HepG2 (cell line): ENCODE results near the gene ARHGAP45. TPM values are rescaled to one million over a fixed set of nuclear protein-coding genes. Genes with fewer than 3 reads are reported as not detected.

Experiments
- ATAC-seq: fragments of 200-7000 bp; cut with Tn5 transposase; 3 replicates; pipeline ENCODE4 v1.9.1; 2020; ENCODE audit warnings: mild to moderate bottlenecking, moderate library complexity
- BruUV-seq: library from RNA; stranded (reverse); fragments of 400-500 nt; replicated peaks from 2 replicates; lab custom pipeline; 2021; lab: Mats Ljungman, UMichigan
- CTCF ChIA-PET: fragments of 300-600 bp; formaldehyde crosslinking; extraction: SDS; loops from one replicate; lab custom pipeline; 2021; ENCODE audit warnings: low total read pairs, inconsistent platforms, low intra/inter-chr PET ratio; lab: Yijun Ruan, JAX
- POLR2A ChIA-PET: fragments of 350-600 bp; sonication (Branson Sonifier 250); formaldehyde crosslinking; loops from one replicate; lab custom pipeline; 2020; ENCODE audit warnings: antibody characterized with exemption, inconsistent platforms; lab: Yijun Ruan, JAX
- DNase-seq: peaks from one replicate; pipeline ENCODE4 v3.0.0-alpha.2; 2015; ENCODE audit warnings: low spot score
- FAIRE-seq: peaks from 3 replicates; lab custom pipeline; 2011; peaks lifted over from hg19 to GRCh38; lab: Jason Lieb, UNC
- H2AFZ ChIP-seq: one replicate; pipeline ENCODE4 v1.6.1; 2011; ENCODE audit warnings: low read length, inconsistent platforms
- H3K27ac ChIP-seq: fragments of 300-600 bp; 3 replicates; pipeline ENCODE4 v1.8.0; 2011; ENCODE audit warnings: mixed run types, mild to moderate bottlenecking, mixed read lengths, low read length, inconsistent platforms; ENCODE audit not compliant: insufficient read depth; ENCODE audit errors: extremely low read length
- H3K27me3 ChIP-seq, 2 experiments: fragments of 200-600 bp in 1 of 2; 2 replicates in 1 of 2; 3 replicates in 1 of 2; pipeline versions ENCODE4 v1.6.0 to v1.8.0; 2011; ENCODE audit warnings: low read length in 2 of 2, mild to moderate bottlenecking in 2 of 2, moderate library complexity in 2 of 2, inconsistent platforms in 1 of 2; ENCODE audit not compliant: insufficient read depth in 2 of 2, control insufficient read depth in 1 of 2
- H3K36me3 ChIP-seq, 2 experiments: fragments of 200-600 bp in 1 of 2; replicated peaks in 1 of 2; 2 replicates in 1 of 2; 3 replicates in 1 of 2; pipeline versions ENCODE4 v1.5.1 to v1.8.0; 2011; ENCODE audit warnings: low read length in 2 of 2, inconsistent platforms in 1 of 2; ENCODE audit not compliant: insufficient read depth in 2 of 2, control insufficient read depth in 1 of 2
- H3K4me1 ChIP-seq: 2 replicates; pipeline ENCODE4 v1.5.1; 2012; ENCODE audit warnings: low read length, inconsistent platforms; ENCODE audit not compliant: insufficient read depth
- H3K4me2 ChIP-seq: 2 replicates; pipeline ENCODE4 v1.6.0; 2011; ENCODE audit warnings: low read depth, low read length, inconsistent platforms
- H3K4me3 ChIP-seq, 3 experiments: fragments of 200-600 bp in 1 of 3; sonication (generic), shearing (Covaris generic) in 1 of 3; replicated peaks in 1 of 3; 2 replicates each; pipeline ENCODE4 v1.5.1; 2011 to 2016; ENCODE audit warnings: low read length in 3 of 3, inconsistent platforms in 2 of 3, low read depth in 2 of 3, mild to moderate bottlenecking in 2 of 3, control low read depth in 1 of 3, mixed read lengths in 1 of 3; ENCODE audit not compliant: insufficient read depth in 1 of 3
- H3K79me2 ChIP-seq: one replicate; pipeline ENCODE4 v1.6.1; 2011; ENCODE audit warnings: low read length, inconsistent platforms; ENCODE audit not compliant: insufficient read depth
- H3K9ac ChIP-seq: 2 replicates; pipeline ENCODE4 v1.6.0; 2011; ENCODE audit warnings: mild to moderate bottlenecking, low read depth, low read length, inconsistent platforms; ENCODE audit not compliant: insufficient read depth
- H3K9me3 ChIP-seq: 2 replicates; pipeline ENCODE4 v1.5.1; 2012; ENCODE audit warnings: mild to moderate bottlenecking, low read length
- H4K20me1 ChIP-seq: 2 replicates; pipeline ENCODE4 v1.6.0; 2011; ENCODE audit warnings: inconsistent platforms, mild to moderate bottlenecking, low read length, moderate library complexity; ENCODE audit not compliant: insufficient read depth
- AHDC1 ChIP-seq: sonication (generic); formaldehyde crosslinking; IDR thresholded peaks from 2 replicates; pipeline ENCODE4 v1.5.1; 2020; ENCODE audit warnings: mild to moderate bottlenecking, missing genetic modification reagents, borderline replicate concordance
- BCL6 ChIP-seq: IDR thresholded peaks from 2 replicates; pipeline ENCODE4 v1.6.1; 2016; ENCODE audit warnings: missing genetic modification reagents, missing compliant biosample characterization
- CCDC6 ChIP-seq: sonication (generic); formaldehyde crosslinking; IDR thresholded peaks from 2 replicates; pipeline ENCODE4 v1.8.1; 2022; ENCODE audit warnings: mild to moderate bottlenecking, missing genetic modification reagents, moderate library complexity
- EZH2 ChIP-seq: conservative IDR thresholded peaks from 2 replicates; pipeline ENCODE4 v1.6.1; 2012; ENCODE audit warnings: mild to moderate bottlenecking, low read depth, low read length, moderate library complexity
- KDM4B ChIP-seq: sonication (generic); formaldehyde crosslinking; IDR thresholded peaks from 2 replicates; pipeline ENCODE4 v1.4.0; 2020; ENCODE audit warnings: missing genetic modification reagents
- MLXIP ChIP-seq: sonication (generic); formaldehyde crosslinking; IDR thresholded peaks from 2 replicates; pipeline ENCODE4 v1.9.0; 2021; ENCODE audit warnings: missing genetic modification reagents, borderline replicate concordance
- MTERF4 ChIP-seq: sonication (generic); formaldehyde crosslinking; IDR thresholded peaks from 2 replicates; pipeline ENCODE4 v1.8.0; 2023; ENCODE audit warnings: mild to moderate bottlenecking, missing genetic modification reagents
- NFATC3 ChIP-seq: sonication (generic); formaldehyde crosslinking; IDR thresholded peaks from 2 replicates; pipeline ENCODE4 v1.5.1; 2020; ENCODE audit warnings: mild to moderate bottlenecking, missing genetic modification reagents
- PHF5A ChIP-seq: IDR thresholded peaks from one replicate; pipeline ENCODE4 v1.6.1; 2018; ENCODE audit warnings: low read depth, missing genetic modification reagents; ENCODE audit not compliant: unreplicated experiment
- SNRNP70 ChIP-seq: fragments of 200-400 bp; formaldehyde crosslinking; IDR thresholded peaks from 2 replicates; pipeline ENCODE4 v1.6.1; 2017; ENCODE audit warnings: mild to moderate bottlenecking, low read depth, low read length, moderate library complexity
- THAP7 ChIP-seq: sonication (generic); formaldehyde crosslinking; IDR thresholded peaks from 2 replicates; pipeline ENCODE4 v1.8.1; 2023; ENCODE audit warnings: mild to moderate bottlenecking, missing genetic modification reagents
- TOE1 ChIP-seq: sonication (generic); formaldehyde crosslinking; IDR thresholded peaks from 2 replicates; pipeline ENCODE4 v1.4.0; 2020; ENCODE audit warnings: mild to moderate bottlenecking, missing genetic modification reagents
- ZMYM4 ChIP-seq: sonication (generic); formaldehyde crosslinking; IDR thresholded peaks from 2 replicates; pipeline ENCODE4 v1.8.1; 2023; ENCODE audit warnings: mild to moderate bottlenecking, missing genetic modification reagents
- WGBS: methylation state at CpG from one replicate; pipeline ENCODE4 v1.1.6; 2017; ENCODE audit warnings: low lambda C conversion rate; 5-methylcytosine and 5-hydroxymethylcytosine counted together
- in situ Hi-C: cut with HindIII; loops from 2 replicates; pipeline ENCODE4 v1.10.0; 2017; ENCODE audit warnings: low pct_unique_long_range_greater_than_20kb; ENCODE audit not compliant: extremely low pct_ligation_motif_present
- intact Hi-C: fragments of 100-400 bp; cut with micrococcal nuclease; formaldehyde crosslinking; loops from one replicate; pipeline ENCODE4 v1.10.0; 2022; ENCODE audit not compliant: unreplicated experiment
- polyA plus RNA-seq, 8 experiments: library from polyadenylated mRNA; depleted of rRNA in 3 of 8; stranded (reverse) in 7 of 8; unstranded in 1 of 8; fragments of >200 nt; fragmentation: Illumina TruSeq in 4 of 8; extraction: Trizol in 4 of 8; gene quantifications; 2 replicates each; pipeline versions ENCODE4 v1.2.1 to v1.2.3, GENCODE V29; 2011 to 2016; ENCODE audit warnings: low read depth in 4 of 8, missing spikeins in 1 of 8, mixed read lengths in 1 of 8; ENCODE audit not compliant: insufficient read depth in 1 of 8
- total RNA-seq, 5 experiments: library from RNA; depleted of rRNA; stranded (reverse); fragments of >200 nt; fragmentation: Illumina TruSeq; extraction: Trizol; gene quantifications; 2 replicates each; pipeline ENCODE4 v1.2.3, GENCODE V29; 2016; ENCODE audit warnings: low read depth in 1 of 5

The ARHGAP45 gene
- total and polyA plus RNA-seq, 2 of the 13 experiments (the other 11 are each of a cell fraction or from before 2014, with no cell fraction given): 0.84 to 32.0 TPM

GRCh38 chr19:1081301-1082164 lies 14.6 kb downstream of the ARHGAP45 start:
- Histone ChIP-seq H3K79me2 (no peaks in the 10 kb centered on the region), H3K9ac (no peak overlapping the region), H3K9me3 (no peaks in the 10 kb centered on the region), H3K27me3 (no peaks in the 10 kb centered on the region), H2AFZ (no peak overlapping the region), H3K36me3 (peaks cover 0 to 7% of the 10 kb centered on the region in 2 experiments; a peak in 3 of 5 replicates), H3K4me3 (no peak overlapping the region), H3K4me2 (no peak overlapping the region), H3K4me1 (peaks cover 11% of the 10 kb centered on the region), H3K27ac (no peak overlapping the region), H4K20me1 (no peaks in the 10 kb centered on the region)
- CTCF ChIA-PET: no interaction called here
- no peak for DNase-seq
- intact Hi-C loops: no loop called here
- in situ Hi-C loops: no loop called here
- BruUV-seq: no TSS peak
- FAIRE-seq: no peak
- WGBS: 88% methylated on average over 44 of the region's 58 CpGs
- POLR2A ChIA-PET: interaction anchor here (0.9 to 1.3 kb wide), 2 partner anchors 12 to 16 kb away, joined by 3 to 5 read pairs; no protein-coding TSS in a partner anchor
- ATAC-seq: peak; percentile 16
- no peak for TF ChIP-seq CCDC6
- no peak for TF ChIP-seq ZMYM4 (CRISPR knock-in tag)
- no peak for TF ChIP-seq EZH2
- TF ChIP-seq NFATC3 (CRISPR knock-in tag): no peak
- no peak for TF ChIP-seq PHF5A (CRISPR knock-in tag)
- TF ChIP-seq AHDC1: no peak
- no peak for TF ChIP-seq BCL6 (CRISPR knock-in tag)
- TF ChIP-seq SNRNP70: no peak
- TF ChIP-seq KDM4B (CRISPR knock-in tag): no peak
- no peak for TF ChIP-seq MLXIP (CRISPR knock-in tag)
- no peak for TF ChIP-seq MTERF4 (CRISPR knock-in tag)
- TF ChIP-seq TOE1 (CRISPR knock-in tag): no peak
- no peak for TF ChIP-seq THAP7 (CRISPR knock-in tag)
